ENCODE data around the gene PAGE4. TPM values are rescaled to one million over a fixed set of nuclear protein-coding genes. Genes with fewer than 3 reads are reported as not detected.

Gene PAGE4
- total and polyA plus RNA-seq, 9 of the 15 experiments (the other 6 are each of a cell fraction or from before 2014, with no cell fraction given) = 0.99 to 8.0 (median 3.9) TPM

GRCh38 chrX:49860867-49861535 is 31.9 kb downstream of the PAGE4 start (continued):
- no peak for TF ChIP-seq ZBTB2 (IDR thresholded peaks at IDR 0.05)
- peak; percentile 47; the same call in 1 of the 2 replicates for TF ChIP-seq CBFA2T2 (conservative IDR thresholded peaks at IDR 0.05)
- TF ChIP-seq E4F1 (CRISPR knock-in tag; IDR thresholded peaks at IDR 0.05; ENCODE audit: borderline replicate concordance) = no peak
- TF ChIP-seq TEAD4 (IDR thresholded peaks at IDR 0.05; ENCODE audit: low read length) = peak; percentile 55; the same call in 1 of the 2 replicates
- TF ChIP-seq TEAD4 (CRISPR knock-in tag; IDR thresholded peaks at IDR 0.05; ENCODE audit: borderline replicate concordance) = no peak
- no peak for TF ChIP-seq DLX4 (CRISPR knock-in tag; IDR thresholded peaks at IDR 0.05)
- TF ChIP-seq TAL1 (IDR thresholded peaks at IDR 0.05) = peak; percentile 70
- no peak for TF ChIP-seq NR1H2 (CRISPR knock-in tag; IDR thresholded peaks at IDR 0.05)
- no peak for TF ChIP-seq CHD4 (IDR thresholded peaks at IDR 0.05; ENCODE audit: insufficient read depth, insufficient replicate concordance, low read depth, low read length, poor library complexity, severe bottlenecking)
- no peak for TF ChIP-seq SOX6 (IDR thresholded peaks at IDR 0.05)
- peak; percentile 34 for TF ChIP-seq EP300 (IDR thresholded peaks at IDR 0.05; ENCODE audit: low read length)
- TF ChIP-seq TAF15 (IDR thresholded peaks at IDR 0.05; ENCODE audit: low read depth, low read length) = no peak
- TF ChIP-seq RBBP5 (IDR thresholded peaks at IDR 0.05; ENCODE audit: borderline replicate concordance, insufficient read depth, low read length, poor library complexity, severe bottlenecking) = no peak
- TF ChIP-seq RNF2 (IDR thresholded peaks at IDR 0.05) = no peak
- no peak for TF ChIP-seq PRDM10 (IDR thresholded peaks at IDR 0.05; ENCODE audit: partially characterized antibody)
